ENCODE measurements around the gene SIRT2. TPM values are rescaled to one million over a fixed set of nuclear protein-coding genes. Genes with fewer than 3 reads are reported as not detected.

The SIRT2 gene
- total RNA-seq, 1 experiment from 2014 or later, result 15.4 TPM

GRCh38 chr19:38904581-38905539 lies 5.4 kb upstream of the SIRT2 start:
- TF ChIP-seq CBX3 (IDR thresholded peaks at IDR 0.05; ENCODE audit: low read depth), result no peak
- no peak for TF ChIP-seq ZBTB33 (IDR thresholded peaks at IDR 0.05; ENCODE audit: extremely low read depth, insufficient replicate concordance, low read length)
- TF ChIP-seq ELF1 (IDR thresholded peaks at IDR 0.05; ENCODE audit: borderline replicate concordance, low read depth), result no peak
- no peak for TF ChIP-seq SRF (IDR thresholded peaks at IDR 0.05; ENCODE audit: low read depth)
- TF ChIP-seq, protein P1, sequence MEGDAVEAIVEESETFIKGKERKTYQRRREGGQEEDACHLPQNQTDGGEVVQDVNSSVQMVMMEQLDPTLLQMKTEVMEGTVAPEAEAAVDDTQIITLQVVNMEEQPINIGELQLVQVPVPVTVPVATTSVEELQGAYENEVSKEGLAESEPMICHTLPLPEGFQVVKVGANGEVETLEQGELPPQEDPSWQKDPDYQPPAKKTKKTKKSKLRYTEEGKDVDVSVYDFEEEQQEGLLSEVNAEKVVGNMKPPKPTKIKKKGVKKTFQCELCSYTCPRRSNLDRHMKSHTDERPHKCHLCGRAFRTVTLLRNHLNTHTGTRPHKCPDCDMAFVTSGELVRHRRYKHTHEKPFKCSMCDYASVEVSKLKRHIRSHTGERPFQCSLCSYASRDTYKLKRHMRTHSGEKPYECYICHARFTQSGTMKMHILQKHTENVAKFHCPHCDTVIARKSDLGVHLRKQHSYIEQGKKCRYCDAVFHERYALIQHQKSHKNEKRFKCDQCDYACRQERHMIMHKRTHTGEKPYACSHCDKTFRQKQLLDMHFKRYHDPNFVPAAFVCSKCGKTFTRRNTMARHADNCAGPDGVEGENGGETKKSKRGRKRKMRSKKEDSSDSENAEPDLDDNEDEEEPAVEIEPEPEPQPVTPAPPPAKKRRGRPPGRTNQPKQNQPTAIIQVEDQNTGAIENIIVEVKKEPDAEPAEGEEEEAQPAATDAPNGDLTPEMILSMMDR (IDR thresholded peaks at IDR 0.05 in 2 of 3, conservative IDR thresholded peaks at IDR 0.05 in 1 of 3; ENCODE audit: borderline replicate concordance in 1 of 3, insufficient read depth in 1 of 3, low read depth in 2 of 3, low read length in 2 of 3), result no peak
- TF ChIP-seq SIN3A (IDR thresholded peaks at IDR 0.05; ENCODE audit: low read depth), result no peak
- no peak for TF ChIP-seq JUND (IDR thresholded peaks at IDR 0.05)
- no peak for TF ChIP-seq ZNF274 (IDR thresholded peaks at IDR 0.05; ENCODE audit: low read depth, low read length)
- no peak for TF ChIP-seq POLR2AphosphoS5 (IDR thresholded peaks at IDR 0.05; ENCODE audit: low read depth, low read length)
- TF ChIP-seq RAD21 (IDR thresholded peaks at IDR 0.05; ENCODE audit: low read depth), result no peak
- TF ChIP-seq CEBPB (IDR thresholded peaks at IDR 0.05; ENCODE audit: low read depth), result no peak
- no peak for TF ChIP-seq POLR2A (IDR thresholded peaks at IDR 0.05; ENCODE audit: borderline replicate concordance, extremely low read depth, insufficient read depth, insufficient read length)
- no peak for TF ChIP-seq FOSL1 (IDR thresholded peaks at IDR 0.05; ENCODE audit: low read depth)
- TF ChIP-seq, protein P2, sequence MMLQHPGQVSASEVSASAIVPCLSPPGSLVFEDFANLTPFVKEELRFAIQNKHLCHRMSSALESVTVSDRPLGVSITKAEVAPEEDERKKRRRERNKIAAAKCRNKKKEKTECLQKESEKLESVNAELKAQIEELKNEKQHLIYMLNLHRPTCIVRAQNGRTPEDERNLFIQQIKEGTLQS (IDR thresholded peaks at IDR 0.05), result no peak
- TF ChIP-seq EGR1 (IDR thresholded peaks at IDR 0.05; ENCODE audit: low read depth), result no peak
- Histone ChIP-seq H3K4me2 (ENCODE audit: low read length) (no peak overlapping the region), H3K9me2 (ENCODE audit: insufficient read depth) (no peaks in the 10 kb centered on the region), H4K20me1 (ENCODE audit: insufficient read depth) (no peaks in the 10 kb centered on the region), H3K9ac (ENCODE audit: low read length) (no peak overlapping the region), H2AFZ (ENCODE audit: low read depth, low read length, poor library complexity, severe bottlenecking) (no peak overlapping the region), H3K4me1 (ENCODE audit: control insufficient read depth in 1 of 2, insufficient read depth in 2 of 2, low read length in 2 of 2) (peaks cover 0 to 8% of the 10 kb centered on the region in 2 experiments; a peak in 1 of 4 replicates), H3K27ac (ENCODE audit: low read depth, low read length) (no peak overlapping the region), H3K79me2 (ENCODE audit: insufficient read depth, low read length) (peaks cover 20% of the 10 kb centered on the region), H3K4me3 (replicated peaks in 1 of 2; ENCODE audit: low read depth in 1 of 2, low read length in 2 of 2) (no peak overlapping the region), H3K9me3 (ENCODE audit: control insufficient read depth in 1 of 2, insufficient read depth in 1 of 2, low read depth in 1 of 2, low read length in 2 of 2) (peaks cover 0 to 5% of the 10 kb centered on the region in 2 experiments; a peak in 1 of 4 replicates), H3K36me3 (ENCODE audit: control insufficient read depth in 1 of 2, insufficient read depth in 2 of 2, low read length in 2 of 2) (peaks cover 0 to 16% of the 10 kb centered on the region in 2 experiments; a peak in 1 of 4 replicates), H3K27me3 (ENCODE audit: insufficient read depth, low read length) (no peaks in the 10 kb centered on the region)
- POLR2A ChIA-PET, result no interaction called here
- intact Hi-C loops (cut with micrococcal nuclease), result no loop called here
- RAD21 ChIA-PET (ENCODE audit: low non-redundant PET in 1 of 2, low total read pairs in 2 of 2, uncharacterized antibody in 2 of 2, unreplicated experiment in 2 of 2), result no interaction called here
- DNase-seq (ENCODE audit: low read depth, low spot score) (no peak), ATAC-seq (no peak)
- CTCF ChIA-PET, result interaction anchor here (0.9 kb wide), 1 partner anchor 26 kb away, joined by 4 read pairs; the partner anchor contains the start of genes MRPS12 and SARS2
- BruUV-seq (replicated peaks), result no TSS peak

All from HCT116 (cell line).